Stimulated activated CD4-positive, alpha-beta T cell treated with anti-CD3 and anti-CD28 coated beads, Interleukin-2, amount 100 ng/mL, for 4 hours (primary cell): ENCODE results near the gene FBXW10.
"Not testable (repeated sequence)": the region's sequence is repeated elsewhere in the genome, so short reads cannot be mapped to it uniquely, and the experiment has no call there.

Source experiments
- DNase-seq: peaks from one replicate; pipeline ENCODE4 v3.0.0-alpha.2; 2020; ENCODE audit warnings: low read depth

FBXW10 gene

GRCh38 chr17:18743699-18744421 is at the start of gene FBXW10:
TSS of gene FBXW10 (plus strand) at chr17:18744054. CDS start at chr17:18744245, 191 bp downstream.
- DNase-seq = not testable (repeated sequence)

- not testable (repeated sequence) for DNase-seq
Measured at GRCh38 chr17:18695143-18695542, 48.7 kb upstream of the FBXW10 start.

- DNase-seq = not testable (repeated sequence)
Measured at GRCh38 chr17:18698473-18699103, 45.3 kb upstream of the FBXW10 start.

- not testable (repeated sequence) for DNase-seq
Measured at GRCh38 chr17:18705955-18706354, 37.9 kb upstream of the FBXW10 start.

- DNase-seq = not testable (repeated sequence)
Measured at GRCh38 chr17:18708215-18708614, 35.6 kb upstream of the FBXW10 start.

GRCh38 chr17:18712354-18712999 is 31.4 kb upstream of the FBXW10 start:
- DNase-seq = peak; percentile 41

- not testable (repeated sequence) for DNase-seq
Measured at GRCh38 chr17:18718643-18719427, 25.0 kb upstream of the FBXW10 start.

- not testable (repeated sequence) for DNase-seq
Measured at GRCh38 chr17:18719428-18720110, 24.3 kb upstream of the FBXW10 start.

- not testable (repeated sequence) for DNase-seq
Measured at GRCh38 chr17:18721775-18722547, 21.9 kb upstream of the FBXW10 start.

GRCh38 chr17:18722612-18723011 is 21.2 kb upstream of the FBXW10 start:
- DNase-seq = not testable (repeated sequence)

GRCh38 chr17:18723509-18723908 is 20.3 kb upstream of the FBXW10 start:
- DNase-seq = not testable (repeated sequence)

- DNase-seq = not testable (repeated sequence)
Measured at GRCh38 chr17:18732438-18732837, 11.4 kb upstream of the FBXW10 start.

GRCh38 chr17:18733350-18733749 is 10.5 kb upstream of the FBXW10 start:
- DNase-seq = not testable (repeated sequence)

GRCh38 chr17:18739616-18740391 is 4.0 kb upstream of the FBXW10 start:
- DNase-seq = not testable (repeated sequence)

- DNase-seq = not testable (repeated sequence)
Measured at GRCh38 chr17:18741228-18741627, 2.6 kb upstream of the FBXW10 start.

GRCh38 chr17:18744726-18745125 is 872 bp downstream of the FBXW10 start:
- not testable (repeated sequence) for DNase-seq

- DNase-seq = not testable (repeated sequence)
Measured at GRCh38 chr17:18746551-18746950, 2.7 kb downstream of the FBXW10 start.

GRCh38 chr17:18747501-18747900 is 3.6 kb downstream of the FBXW10 start:
- DNase-seq = not testable (repeated sequence)

- not testable (repeated sequence) for DNase-seq
Measured at GRCh38 chr17:18750242-18750641, 6.4 kb downstream of the FBXW10 start.
